LNCaP clone FGC (cell line): ENCODE data around the gene ARPP21.

Source experiments
- DNase-seq: peaks from one replicate; pipeline ENCODE4 v3.0.0-alpha.2; 2011; ENCODE audit warnings: low read depth
- H3K4me3 ChIP-seq: 2 replicates; pipeline ENCODE4 v1.5.1; 2011; ENCODE audit warnings: mild to moderate bottlenecking, low read depth, low read length, control low read depth
- CTCF ChIP-seq: IDR thresholded peaks from 2 replicates; pipeline ENCODE4 v1.5.1; 2012; ENCODE audit warnings: mild to moderate bottlenecking; ENCODE audit not compliant: control insufficient read depth, insufficient read depth; ENCODE audit errors: extremely low read depth

The ARPP21 gene

GRCh38 chr3:35639254-35640186 lies at the start of gene ARPP21:
TSS of gene ARPP21 (plus strand) at chr3:35639525. CDS start at chr3:35681752, 42,227 bp downstream.
- peak within 1 kb of the TSS; percentile 27 for H3K4me3 ChIP-seq
- DNase-seq, result no peak
- no peak for TF ChIP-seq CTCF

GRCh38 chr3:35592589-35593295 lies 46.6 kb upstream of the ARPP21 start:
- no peak overlapping the region for H3K4me3 ChIP-seq
- no peak for TF ChIP-seq CTCF
- DNase-seq, result no peak

- no peak overlapping the region for H3K4me3 ChIP-seq
- no peak for TF ChIP-seq CTCF
- no peak for DNase-seq
Measured at GRCh38 chr3:35594739-35595138, 44.6 kb upstream of the ARPP21 start.

- H3K4me3 ChIP-seq, result no peak overlapping the region
- DNase-seq, result no peak
- TF ChIP-seq CTCF, result no peak
Measured at GRCh38 chr3:35596335-35596995, 42.9 kb upstream of the ARPP21 start.

- TF ChIP-seq CTCF, result no peak
- no peak overlapping the region for H3K4me3 ChIP-seq
- DNase-seq, result no peak
Measured at GRCh38 chr3:35597490-35597889, 41.8 kb upstream of the ARPP21 start.

GRCh38 chr3:35598804-35599203 lies 40.5 kb upstream of the ARPP21 start:
- no peak overlapping the region for H3K4me3 ChIP-seq
- TF ChIP-seq CTCF, result no peak
- DNase-seq, result no peak
